ENCODE data around the gene CASP3. TPM values are rescaled to one million over a fixed set of nuclear protein-coding genes. Genes with fewer than 3 reads are reported as not detected.
"Not testable (repeated sequence)": the region's sequence is repeated elsewhere in the genome, so short reads cannot be mapped to it uniquely, and the experiment has no call there.

CASP3 gene
- total RNA-seq, 4 donors from 2014 or later: 6.2 to 147 (median 35.1) TPM

DNA sequence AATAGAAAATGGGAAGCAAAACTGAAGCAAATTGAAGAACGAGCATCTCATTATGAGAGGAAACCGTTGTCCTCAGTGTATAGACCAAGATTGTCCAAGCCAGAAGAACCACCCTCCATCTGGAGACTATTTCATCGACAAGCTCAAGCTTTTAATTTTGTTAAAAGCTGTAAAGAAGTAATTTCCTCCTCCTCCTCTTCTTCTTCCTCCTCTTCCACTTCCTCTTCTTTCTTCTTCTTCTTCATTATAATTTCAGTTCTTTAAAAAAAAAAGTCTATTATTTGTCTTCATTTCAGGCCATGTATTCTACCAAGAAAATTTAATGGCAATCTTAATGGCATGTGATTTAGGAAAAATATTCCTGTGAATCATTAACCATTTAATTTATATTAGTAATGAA, 7.9 kb upstream of the CASP3 start:
- TF ChIP-seq EP300 (IDR thresholded peaks at IDR 0.05; ENCODE audit: low read depth): no peak
- peaks cover 0 to 11% (median 3%) of the 10 kb centered on the region in 4 donors for H3K36me3 ChIP-seq
- no peak overlapping the region for H3K27ac ChIP-seq
- 60 to 84% methylated on average over 2 to 3 of the region's 3 CpGs for WGBS, 2 donors (ENCODE audit: low coverage in 1 of 2)
- no peaks in the 10 kb centered on the region for H3K9me3 ChIP-seq
- no peak overlapping the region for H3K4me3 ChIP-seq
- no peaks in the 10 kb centered on the region for H3K27me3 ChIP-seq
- in situ Hi-C loops (cut with MboI; ENCODE audit: low pct_ligation_motif_present in 1 of 4, low pct_unique_long_range_greater_than_20kb in 1 of 4, low sequenced_read_pairs in 3 of 4): no loop called here
- H3K4me1 ChIP-seq: no peaks in the 10 kb centered on the region
- intact Hi-C loops (cut with DNase I; ENCODE audit: low total_unique reads): no loop called here
- no peak for DNase-seq

- no peak overlapping the region for H3K27ac ChIP-seq
- H3K27me3 ChIP-seq: no peaks in the 10 kb centered on the region
- DNase-seq: no peak
- H3K4me3 ChIP-seq: no peak overlapping the region
- WGBS, 2 donors (ENCODE audit: low coverage in 1 of 2): 93 to 95% methylated on average over 6 to 8 of the region's 8 CpGs
- intact Hi-C loops (cut with DNase I; ENCODE audit: low total_unique reads): no loop called here
- no peaks in the 10 kb centered on the region for H3K4me1 ChIP-seq
- H3K36me3 ChIP-seq: peaks cover 0 to 11% (median 3%) of the 10 kb centered on the region in 4 donors
- in situ Hi-C loops (cut with MboI; ENCODE audit: low pct_ligation_motif_present in 1 of 4, low pct_unique_long_range_greater_than_20kb in 1 of 4, low sequenced_read_pairs in 3 of 4): no loop called here
- no peaks in the 10 kb centered on the region for H3K9me3 ChIP-seq
- TF ChIP-seq EP300 (IDR thresholded peaks at IDR 0.05; ENCODE audit: low read depth) (no peak), POLR2A (IDR thresholded peaks at IDR 0.05) (no peak), POLR2AphosphoS5 (IDR thresholded peaks at IDR 0.05) (no peak)
- TF ChIP-seq, protein P1, sequence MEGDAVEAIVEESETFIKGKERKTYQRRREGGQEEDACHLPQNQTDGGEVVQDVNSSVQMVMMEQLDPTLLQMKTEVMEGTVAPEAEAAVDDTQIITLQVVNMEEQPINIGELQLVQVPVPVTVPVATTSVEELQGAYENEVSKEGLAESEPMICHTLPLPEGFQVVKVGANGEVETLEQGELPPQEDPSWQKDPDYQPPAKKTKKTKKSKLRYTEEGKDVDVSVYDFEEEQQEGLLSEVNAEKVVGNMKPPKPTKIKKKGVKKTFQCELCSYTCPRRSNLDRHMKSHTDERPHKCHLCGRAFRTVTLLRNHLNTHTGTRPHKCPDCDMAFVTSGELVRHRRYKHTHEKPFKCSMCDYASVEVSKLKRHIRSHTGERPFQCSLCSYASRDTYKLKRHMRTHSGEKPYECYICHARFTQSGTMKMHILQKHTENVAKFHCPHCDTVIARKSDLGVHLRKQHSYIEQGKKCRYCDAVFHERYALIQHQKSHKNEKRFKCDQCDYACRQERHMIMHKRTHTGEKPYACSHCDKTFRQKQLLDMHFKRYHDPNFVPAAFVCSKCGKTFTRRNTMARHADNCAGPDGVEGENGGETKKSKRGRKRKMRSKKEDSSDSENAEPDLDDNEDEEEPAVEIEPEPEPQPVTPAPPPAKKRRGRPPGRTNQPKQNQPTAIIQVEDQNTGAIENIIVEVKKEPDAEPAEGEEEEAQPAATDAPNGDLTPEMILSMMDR (IDR thresholded peaks at IDR 0.05): no peak
Measured at GRCh38 chr4:184655889-184656869, 6.9 kb upstream of the CASP3 start.

DNA sequence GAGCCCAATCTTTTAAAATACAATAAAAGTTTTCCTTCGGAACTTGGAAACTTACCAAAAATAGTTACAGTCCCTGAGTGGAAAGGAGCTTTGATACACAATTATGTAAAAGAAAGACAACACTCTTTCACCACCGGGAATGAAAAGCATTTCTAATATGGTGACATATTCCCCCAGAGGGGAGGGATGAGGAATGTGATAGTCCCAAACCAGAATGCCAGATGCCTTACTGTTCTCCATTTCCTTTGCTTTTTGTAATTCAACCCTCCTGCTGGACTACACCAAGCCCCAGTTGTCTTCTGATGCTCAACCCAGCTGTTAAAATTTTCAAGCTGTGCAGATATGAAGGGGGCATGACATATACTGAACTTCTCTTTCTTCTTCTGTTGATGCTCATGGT, 4.4 kb upstream of the CASP3 start:
- DNase-seq: no peak
- 25 to 41% methylated on average over 2 of the region's 2 CpGs for WGBS, 2 donors (ENCODE audit: low coverage in 1 of 2)

GRCh38 chr4:184652681-184653080, 3.4 kb upstream of the CASP3 start:
- in situ Hi-C loops (cut with MboI; ENCODE audit: low pct_ligation_motif_present in 1 of 4, low pct_unique_long_range_greater_than_20kb in 1 of 4, low sequenced_read_pairs in 3 of 4); H3K4me3 ChIP-seq; H3K27me3 ChIP-seq; DNase-seq; H3K27ac ChIP-seq; H3K9me3 ChIP-seq; H3K36me3 ChIP-seq; intact Hi-C loops (cut with DNase I; ENCODE audit: low total_unique reads): not testable (repeated sequence)
- peaks cover 5 to 15% (median 13%) of the 10 kb centered on the region in 4 donors for H3K4me1 ChIP-seq

More for the DNA sequence above, 4.4 kb upstream of the CASP3 start:
- TF ChIP-seq EP300 (IDR thresholded peaks at IDR 0.05; ENCODE audit: low read depth) (no peak), POLR2AphosphoS5 (IDR thresholded peaks at IDR 0.05) (no peak), POLR2A (IDR thresholded peaks at IDR 0.05) (no peak)
- TF ChIP-seq, protein P1 (IDR thresholded peaks at IDR 0.05): no peak
- Histone ChIP-seq H3K27me3 (no peaks in the 10 kb centered on the region), H3K4me3 (no peak overlapping the region), H3K9me3 (no peaks in the 10 kb centered on the region), H3K27ac (no peak overlapping the region), H3K36me3 (peaks cover 0 to 7% (median 3%) of the 10 kb centered on the region in 4 donors), H3K4me1 (peaks cover 0 to 8% (median 7%) of the 10 kb centered on the region in 4 donors)
- intact Hi-C loops (cut with DNase I; ENCODE audit: low total_unique reads): no loop called here
- in situ Hi-C loops (cut with MboI; ENCODE audit: low pct_ligation_motif_present in 1 of 4, low pct_unique_long_range_greater_than_20kb in 1 of 4, low sequenced_read_pairs in 3 of 4): no loop called here

- intact Hi-C loops (cut with DNase I; ENCODE audit: low total_unique reads): no loop called here
- H3K36me3 ChIP-seq: peaks cover 0 to 1% (median 0%) of the 10 kb centered on the region in 4 donors
- in situ Hi-C loops (cut with MboI; ENCODE audit: low pct_ligation_motif_present in 1 of 4, low pct_unique_long_range_greater_than_20kb in 1 of 4, low sequenced_read_pairs in 3 of 4): no loop called here
- TF ChIP-seq, protein P1 (IDR thresholded peaks at IDR 0.05): no peak
- no peak for TF ChIP-seq POLR2A (IDR thresholded peaks at IDR 0.05)
- no peak for TF ChIP-seq EP300 (IDR thresholded peaks at IDR 0.05; ENCODE audit: low read depth)
- TF ChIP-seq POLR2AphosphoS5 (IDR thresholded peaks at IDR 0.05): no peak
- WGBS, 2 donors (ENCODE audit: low coverage in 1 of 2): 91 to 94% methylated on average over 5 to 8 of the region's 8 CpGs
- no peak for DNase-seq
- H3K4me1 ChIP-seq: peaks cover 13 to 23% (median 21%) of the 10 kb centered on the region in 4 donors
- no peaks in the 10 kb centered on the region for H3K9me3 ChIP-seq
- no peaks in the 10 kb centered on the region for H3K27me3 ChIP-seq
- no peak overlapping the region for H3K4me3 ChIP-seq
- H3K27ac ChIP-seq: no peak overlapping the region
Measured at GRCh38 chr4:184651899-184652298, 2.7 kb upstream of the CASP3 start.
